GM19397 (cell line): ENCODE data around the gene DEPDC4.
"Not testable (repeated sequence)": the region's sequence is repeated elsewhere in the genome, so short reads cannot be mapped to it uniquely, and the experiment has no call there.

Experiments
- ATAC-seq: cut with Tn5 transposase; IDR thresholded peaks from one replicate; pipeline ENCODE4 v1.9.1; 2021; ENCODE audit warnings: mild to moderate bottlenecking, moderate library complexity; ENCODE audit not compliant: unreplicated experiment

Gene DEPDC4

GRCh38 chr12:100266835-100267602 is at the start of gene DEPDC4, which contains the start of gene SCYL2:
DEPDC4 (minus strand) TSS chr12:100267079; CDS start chr12:100267076, 3 bp downstream.
SCYL2 (plus strand) TSS chr12:100267177; CDS start chr12:100282971, 15,794 bp downstream.
- ATAC-seq = peak; percentile 92

- no peak for ATAC-seq
These were observed 44.4 kb upstream of the DEPDC4 start for GRCh38 chr12:100311317-100311716.

GRCh38 chr12:100308138-100308537 is 41.3 kb upstream of the DEPDC4 start:
- not testable (repeated sequence) for ATAC-seq

GRCh38 chr12:100304334-100304733 is 37.5 kb upstream of the DEPDC4 start:
- ATAC-seq = not testable (repeated sequence)

- ATAC-seq = no peak
These were observed 37.0 kb upstream of the DEPDC4 start for GRCh38 chr12:100303831-100304230.

- ATAC-seq = no peak
These were observed 35.2 kb upstream of the DEPDC4 start for GRCh38 chr12:100302081-100302480.

GRCh38 chr12:100295764-100296555 is 29.1 kb upstream of the DEPDC4 start:
- no peak for ATAC-seq

- not testable (repeated sequence) for ATAC-seq
These were observed 27.5 kb upstream of the DEPDC4 start for GRCh38 chr12:100294366-100294765.

- no peak for ATAC-seq
These were observed 26.1 kb upstream of the DEPDC4 start for GRCh38 chr12:100293017-100293416.

GRCh38 chr12:100290016-100290415 is 23.1 kb upstream of the DEPDC4 start:
- no peak for ATAC-seq

GRCh38 chr12:100289038-100289437 is 22.2 kb upstream of the DEPDC4 start:
- no peak for ATAC-seq

GRCh38 chr12:100284556-100284955 is 17.7 kb upstream of the DEPDC4 start:
- not testable (repeated sequence) for ATAC-seq

- ATAC-seq = no peak
These were observed 12.8 kb upstream of the DEPDC4 start for GRCh38 chr12:100279607-100280244.

GRCh38 chr12:100279159-100279558 is 12.3 kb upstream of the DEPDC4 start:
- ATAC-seq = no peak

GRCh38 chr12:100274291-100274690 is 7.4 kb upstream of the DEPDC4 start:
- no peak for ATAC-seq

GRCh38 chr12:100273782-100274181 is 6.9 kb upstream of the DEPDC4 start:
- ATAC-seq = no peak

- no peak for ATAC-seq
These were observed 2.1 kb upstream of the DEPDC4 start for GRCh38 chr12:100268835-100269564.

GRCh38 chr12:100267603-100268281 is 863 bp upstream of the DEPDC4 start:
- ATAC-seq = peak; percentile 12

GRCh38 chr12:100266585-100266834 is 369 bp downstream of the DEPDC4 start:
- peak; percentile 84 for ATAC-seq
